Hematopoietic multipotent progenitor cell treated with erythropoietin and hydrocortisone succinate and interleukin-3 and kit ligand, for 17 days (in vitro differentiated cells): Measurements from ENCODE around the gene PIAS1.
"Not testable (repeated sequence)": the region's sequence is repeated elsewhere in the genome, so short reads cannot be mapped to it uniquely, and the experiment has no call there.

ENCODE experiments used
- DNase-seq: peaks from one replicate; pipeline ENCODE4 v3.0.0-alpha.2; 2015; ENCODE audit warnings: low spot score

Gene PIAS1

DNA sequence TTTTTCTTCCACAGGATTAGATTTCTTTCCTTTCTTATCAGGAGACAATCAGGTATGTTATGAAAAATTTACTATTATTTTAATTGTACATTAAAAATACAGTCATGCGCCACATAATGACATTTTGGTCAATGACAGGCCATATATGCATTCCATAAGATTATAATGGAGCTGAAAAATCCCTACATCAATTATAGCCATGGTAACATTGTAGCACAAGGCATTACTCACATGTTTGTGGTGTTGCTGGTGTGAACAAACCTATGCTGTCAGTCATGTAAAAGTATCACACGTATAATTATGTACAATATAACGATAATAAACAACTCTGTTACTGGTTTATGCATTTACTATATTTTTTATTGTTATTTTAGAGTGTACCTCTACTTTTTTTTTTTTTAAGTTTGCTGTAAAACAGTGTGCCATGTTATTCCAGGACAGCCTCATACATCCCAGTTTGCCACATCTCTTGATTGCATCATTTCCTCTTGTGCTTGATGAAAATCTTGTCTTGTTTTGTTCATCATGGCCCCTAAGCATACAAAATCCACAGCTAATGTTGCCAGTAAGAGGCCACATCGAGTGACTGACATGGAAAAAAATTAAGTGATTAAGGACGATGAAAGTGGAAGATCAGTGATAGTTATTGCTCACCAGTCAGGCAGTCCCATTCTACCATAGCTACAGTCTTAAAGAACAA lies 129.7 kb downstream of the PIAS1 start:
- DNase-seq = no peak

DNA sequence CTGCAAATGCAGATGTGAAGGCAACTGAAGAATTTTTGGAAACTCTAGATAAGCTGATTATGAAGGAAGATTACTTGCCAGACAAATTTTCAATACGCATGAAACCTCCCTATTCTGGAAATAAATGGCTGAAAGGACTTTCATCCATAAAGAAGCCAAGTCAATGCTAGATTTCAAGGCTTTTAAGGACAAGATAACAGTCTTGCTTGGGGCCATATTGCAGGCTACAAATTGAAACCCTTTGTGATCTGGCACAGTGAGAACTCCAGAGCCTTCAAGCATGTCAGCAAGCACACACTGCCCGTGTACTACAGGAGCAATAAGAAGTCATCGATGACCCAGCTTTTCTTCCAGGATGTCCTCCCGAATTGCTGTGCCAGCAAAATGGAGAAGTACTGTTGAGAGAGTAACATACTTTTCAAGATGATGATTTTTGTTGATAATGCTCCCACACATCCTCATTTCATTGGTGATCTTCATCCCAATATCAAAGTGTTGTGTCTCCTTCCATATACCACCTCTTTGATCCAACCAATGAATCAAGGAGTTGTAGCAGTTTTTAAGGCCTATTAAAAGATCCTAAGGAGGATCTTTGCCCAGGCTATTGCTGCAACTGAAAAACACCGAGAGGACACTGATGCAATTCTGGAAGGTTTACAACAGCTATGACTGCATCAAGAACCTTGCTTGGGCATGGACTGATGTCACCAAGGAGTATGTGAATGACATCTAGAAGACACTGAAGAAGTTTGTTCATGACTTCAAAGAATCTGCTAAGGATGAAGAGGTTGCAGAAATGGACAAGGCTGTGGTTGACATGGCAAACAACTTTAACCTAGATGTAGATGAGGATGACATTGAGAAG lies 130.7 kb downstream of the PIAS1 start:
- DNase-seq = no peak

DNA sequence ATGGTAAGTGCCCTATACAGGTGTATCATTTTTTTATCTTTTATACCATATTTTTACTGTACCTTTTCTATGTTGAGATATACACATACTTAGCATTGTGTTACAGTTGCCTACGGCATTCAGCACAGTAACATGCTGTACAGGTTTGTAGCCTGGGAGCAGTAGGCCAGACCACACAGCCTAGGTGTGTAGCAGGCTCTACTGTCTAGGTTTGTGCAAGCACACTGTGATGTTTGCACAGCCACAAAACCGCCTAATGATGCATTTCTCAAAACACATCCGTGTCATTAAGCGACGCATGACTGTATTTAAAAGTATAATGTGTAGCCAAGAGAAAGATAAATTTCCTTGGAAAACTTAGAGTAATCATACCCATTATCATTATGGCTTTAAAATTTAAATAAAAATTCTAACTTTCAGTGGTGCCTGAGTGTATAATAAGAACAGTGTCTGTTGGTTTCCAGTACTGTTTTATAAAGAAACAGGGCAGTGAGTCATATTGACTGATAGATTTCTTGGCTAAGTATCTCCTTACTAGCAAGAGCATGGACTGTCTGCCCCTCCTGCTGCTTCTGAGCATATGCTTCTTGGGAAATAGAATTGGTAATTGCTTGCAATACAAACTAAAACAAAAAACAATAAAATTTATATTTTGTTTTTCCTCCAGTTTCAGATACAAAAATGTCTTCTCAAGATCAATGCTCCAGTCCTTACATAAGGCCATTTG lies 132.7 kb downstream of the PIAS1 start:
- no peak for DNase-seq

DNA sequence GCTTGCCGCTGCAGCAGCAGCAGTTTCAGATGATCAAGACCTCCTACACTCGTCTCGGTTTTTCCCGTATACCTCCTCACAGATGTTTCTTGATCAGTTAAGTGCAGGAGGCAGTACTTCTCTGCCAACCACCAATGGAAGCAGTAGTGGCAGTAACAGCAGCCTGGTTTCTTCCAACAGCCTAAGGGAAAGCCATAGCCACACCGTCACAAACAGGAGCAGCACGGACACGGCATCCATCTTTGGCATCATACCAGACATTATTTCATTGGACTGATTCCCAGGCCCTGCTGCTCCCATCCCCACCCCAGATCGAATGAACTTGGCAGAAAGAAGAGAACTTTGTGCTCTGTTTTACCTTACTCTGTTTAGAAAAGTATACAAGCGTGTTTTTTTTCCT lies 133.4 kb downstream of the PIAS1 start:
- DNase-seq = no peak

DNA sequence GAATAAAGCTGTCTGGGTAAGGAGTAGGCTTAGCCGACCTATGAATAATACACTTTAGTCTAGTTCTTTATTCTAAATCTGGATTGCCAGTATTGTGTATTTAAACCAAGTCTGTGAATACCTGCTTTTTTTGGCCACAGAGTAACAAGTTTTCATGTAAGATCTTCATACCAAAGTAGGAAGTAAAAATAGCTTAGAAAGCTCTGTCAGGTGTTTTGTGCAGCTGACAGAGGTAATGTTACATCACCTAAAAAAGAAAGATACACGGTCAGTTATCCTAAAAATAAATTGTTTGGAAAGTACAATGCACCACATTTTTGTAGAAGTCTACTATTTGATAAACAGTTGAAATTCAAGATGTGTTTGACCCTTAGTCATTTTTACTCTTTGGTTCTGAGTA lies 134.5 kb downstream of the PIAS1 start:
- no peak for DNase-seq

DNA sequence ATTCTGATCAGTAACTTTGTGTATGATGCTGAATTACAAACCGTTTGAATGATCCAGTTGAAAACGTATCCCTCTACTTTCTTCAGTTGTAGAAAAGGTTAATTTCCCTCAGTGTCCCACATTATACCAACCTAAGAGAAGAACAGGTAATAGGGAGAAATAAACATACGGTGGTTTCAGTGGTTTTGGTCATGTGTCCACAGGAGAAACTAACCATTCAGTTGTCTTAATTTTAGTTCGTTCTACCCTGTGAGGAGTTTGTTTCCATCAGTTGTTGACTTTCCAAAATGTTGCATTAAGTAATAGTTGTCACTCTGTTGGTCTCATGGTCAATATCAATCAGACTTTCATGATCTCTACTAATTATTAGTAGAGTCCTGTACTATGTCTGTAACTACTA lies 135.9 kb downstream of the PIAS1 start:
- DNase-seq = no peak

DNA sequence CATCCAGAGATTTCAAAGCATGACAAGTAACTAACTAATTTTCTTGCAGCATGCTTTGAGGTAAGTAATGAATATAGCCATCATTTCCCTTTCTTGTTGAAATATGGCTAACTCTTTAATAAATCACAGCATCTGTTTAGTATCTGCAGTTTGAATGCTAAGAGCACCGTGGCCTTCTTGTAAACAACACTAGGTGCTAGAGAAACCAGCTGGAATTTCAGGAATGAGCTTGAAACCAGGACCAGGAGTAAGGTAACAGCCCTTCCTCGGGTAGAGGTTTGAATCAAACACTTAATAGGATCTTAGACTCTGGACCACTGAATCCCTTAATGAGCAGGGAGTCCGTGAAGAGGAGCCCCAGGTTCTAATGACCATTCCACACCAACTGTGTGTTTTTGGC lies 137.4 kb downstream of the PIAS1 start:
- DNase-seq = no peak

DNA sequence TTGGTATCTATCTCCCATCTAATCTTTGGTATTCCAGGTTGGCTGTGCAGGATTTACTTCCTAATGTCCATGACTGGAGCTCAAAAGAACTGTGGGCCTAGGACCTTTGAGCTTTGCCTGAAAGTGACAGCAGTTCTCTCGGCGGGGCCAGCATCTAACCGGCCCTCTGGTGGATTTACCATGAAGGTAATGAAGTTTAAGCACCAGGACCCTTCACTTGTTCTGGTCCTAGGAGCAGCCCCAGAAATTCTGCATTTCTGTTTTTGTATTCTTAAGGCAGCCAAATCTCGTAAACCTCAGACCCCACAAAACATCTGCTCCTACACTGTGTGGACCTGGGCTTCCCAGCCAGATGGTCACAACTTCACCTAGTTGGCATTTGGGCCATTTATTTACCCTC lies 138.0 kb downstream of the PIAS1 start:
- no peak for DNase-seq

DNA sequence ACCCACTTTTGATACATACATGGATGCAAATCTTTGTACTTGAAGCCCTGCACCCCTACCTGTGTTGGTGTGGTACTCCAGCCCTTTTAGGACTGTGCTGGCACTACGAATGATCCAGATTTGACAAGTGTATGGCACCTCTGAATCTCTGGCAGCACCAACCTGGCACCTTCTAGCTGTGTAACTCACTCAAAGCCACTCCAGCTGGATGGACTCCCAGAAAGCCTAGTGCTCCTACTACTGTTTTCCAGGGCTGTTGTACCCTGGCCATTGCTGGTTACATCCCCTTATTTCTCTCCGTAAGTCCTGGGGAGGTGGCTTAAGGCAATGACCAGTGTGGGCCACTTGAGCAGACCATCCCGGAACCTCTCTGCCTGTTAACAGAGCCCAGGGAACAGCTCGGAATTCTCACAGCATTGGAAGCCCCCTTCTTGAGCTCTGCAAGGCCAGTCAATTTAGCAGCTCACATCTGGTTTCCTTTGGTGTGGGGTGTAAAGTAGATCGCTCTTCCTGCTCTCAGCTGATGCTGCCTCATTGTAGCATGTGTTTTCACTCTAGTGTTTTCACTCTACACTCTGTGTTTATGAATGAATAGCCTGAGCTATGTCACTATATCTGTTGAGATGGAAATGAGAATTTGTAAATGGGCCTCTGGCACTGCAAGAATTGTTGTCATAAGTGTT lies 138.8 kb downstream of the PIAS1 start:
- no peak for DNase-seq

DNA sequence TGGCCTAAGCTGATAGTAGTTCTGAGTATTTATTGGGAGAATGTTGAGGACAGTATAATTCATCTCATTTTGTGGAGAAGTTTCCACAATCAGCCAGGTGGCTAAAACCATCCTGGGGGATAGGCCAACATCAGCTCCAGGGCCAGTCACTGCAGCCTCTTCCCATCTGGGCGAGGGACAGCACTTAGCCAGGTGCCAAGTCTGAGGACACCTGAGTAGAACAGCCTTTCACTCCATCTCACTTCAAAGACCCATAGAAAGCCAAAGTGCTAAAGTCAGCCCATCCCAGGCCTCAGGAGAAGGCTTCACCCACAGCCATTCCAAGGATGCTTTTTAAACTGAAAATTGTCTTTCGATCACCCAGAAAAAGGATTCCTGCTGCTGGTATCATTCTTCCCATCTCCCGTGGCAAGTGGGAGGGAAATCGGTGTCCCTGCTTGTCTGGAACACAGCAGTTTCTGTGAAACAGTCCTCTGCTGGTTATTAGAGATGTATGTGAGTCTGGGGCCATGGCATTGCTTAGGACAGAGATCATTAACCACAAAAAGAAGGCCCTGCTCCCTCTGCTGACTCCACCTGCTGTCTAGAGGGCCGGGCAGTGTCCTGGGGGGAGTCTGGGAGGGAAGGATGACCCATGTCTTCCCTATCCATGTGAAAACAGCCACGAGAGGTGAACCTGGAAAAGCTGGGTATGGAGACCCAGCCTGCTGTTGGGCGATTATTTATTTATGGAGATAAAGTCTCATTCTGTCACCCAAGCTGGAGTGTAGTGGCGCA lies 141.4 kb downstream of the PIAS1 start:
- no peak for DNase-seq

DNA sequence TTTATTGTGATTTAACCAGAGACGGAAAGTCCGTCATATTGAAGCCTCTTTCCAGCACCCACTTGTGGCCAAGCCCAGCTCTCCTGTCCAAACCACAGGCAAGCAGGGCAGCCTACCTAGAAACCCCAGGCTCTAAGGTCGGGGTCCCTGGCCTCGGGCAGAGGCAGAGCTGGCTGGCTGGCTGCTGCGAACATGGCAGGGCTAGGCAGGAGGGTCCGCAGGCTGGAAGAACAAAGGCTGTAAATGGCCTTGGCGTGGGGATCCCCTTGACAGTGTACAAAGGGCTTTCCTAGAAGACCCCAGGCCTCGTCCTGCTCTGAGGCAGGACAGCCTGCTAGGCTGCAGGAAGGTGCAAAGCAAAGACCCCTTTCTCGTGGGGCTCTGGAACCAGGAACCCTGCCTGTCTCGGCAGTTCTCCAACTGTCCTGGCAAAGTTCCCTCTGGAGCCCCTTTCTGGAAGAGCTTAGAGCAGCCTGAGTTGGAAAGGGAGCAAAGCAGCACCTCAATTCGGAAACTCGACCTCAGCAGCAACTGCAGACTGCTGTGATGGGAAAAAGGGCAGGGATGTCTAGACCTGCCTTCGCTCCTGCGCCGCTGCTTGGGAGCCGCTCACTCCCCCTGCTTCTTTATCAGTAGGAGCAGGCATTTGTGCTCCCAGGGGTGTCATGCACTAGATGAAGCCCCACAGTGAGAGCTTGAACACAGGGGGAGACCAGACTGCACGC lies 142.5 kb downstream of the PIAS1 start:
- no peak for DNase-seq

DNA sequence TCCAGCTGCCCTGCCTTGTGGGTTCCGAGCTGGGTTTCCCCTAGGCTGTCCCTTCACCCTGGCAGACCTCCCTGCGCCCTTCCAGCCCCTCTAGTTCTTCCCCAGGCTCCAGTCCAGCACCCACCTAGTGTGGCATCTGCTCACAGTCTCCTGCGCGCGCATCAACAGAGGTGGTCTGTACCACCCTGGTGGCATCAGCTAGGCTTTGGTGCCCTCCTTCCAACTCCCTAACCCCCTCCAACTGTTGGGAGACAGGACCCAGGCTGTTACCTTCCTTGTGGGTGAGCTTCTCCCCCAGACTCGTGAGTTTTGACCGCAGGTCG lies 143.0 kb downstream of the PIAS1 start:
- no peak for DNase-seq

DNA sequence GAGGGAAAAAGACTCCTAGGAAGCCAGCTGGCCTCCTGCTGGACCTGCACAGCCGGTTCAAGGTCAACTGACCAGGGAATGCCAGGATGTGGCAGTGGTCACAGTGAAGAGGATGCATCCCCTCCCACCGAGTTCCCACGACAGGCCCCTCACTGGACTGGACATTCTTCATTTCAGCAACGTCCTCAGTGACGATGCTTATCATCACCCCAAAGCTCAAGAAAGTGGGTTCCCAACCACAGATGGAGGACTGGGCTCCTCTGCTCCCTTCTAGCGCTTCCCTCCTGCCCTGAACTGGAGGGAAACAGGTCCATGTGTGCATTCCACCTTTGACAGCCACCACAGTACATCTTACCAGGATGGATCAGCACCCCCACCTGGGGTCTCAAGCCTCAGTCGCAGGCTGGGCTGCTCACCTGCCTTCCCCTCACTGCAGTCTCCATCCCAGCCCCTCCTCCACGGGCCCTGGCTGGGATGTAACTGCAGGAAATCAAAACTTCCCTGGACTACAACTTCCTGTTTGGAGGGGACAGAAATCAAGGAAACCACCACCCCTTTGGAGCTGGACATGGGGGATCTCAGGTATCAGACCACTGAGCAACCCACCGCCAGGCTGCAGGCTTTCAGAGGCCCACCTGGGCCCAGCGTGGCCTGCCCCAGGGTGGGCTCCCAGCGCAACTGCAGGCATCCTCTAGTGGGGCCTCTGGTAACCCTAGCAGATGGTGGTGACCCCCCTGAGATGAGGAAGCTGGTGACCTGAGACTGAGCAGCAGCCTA lies 143.7 kb downstream of the PIAS1 start:
- no peak for DNase-seq

DNA sequence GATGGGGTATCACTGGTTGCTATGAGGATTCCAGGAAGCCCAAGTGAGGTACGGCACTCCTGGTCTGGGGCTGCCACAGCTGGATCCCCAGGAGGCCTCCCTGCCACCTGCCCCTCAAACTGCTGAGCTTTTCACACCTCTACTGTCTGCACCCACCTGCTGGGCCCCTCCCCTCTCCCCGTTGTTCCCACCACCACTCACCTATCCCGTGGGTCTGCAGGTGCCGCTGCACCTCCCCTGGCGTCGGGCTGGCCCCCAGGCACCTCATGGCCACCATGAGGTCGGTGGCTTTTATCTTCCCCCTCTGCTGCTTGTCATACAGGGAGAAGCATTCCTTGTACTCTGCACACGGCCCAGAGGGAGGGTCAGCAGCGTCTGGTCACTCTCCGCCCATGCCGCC lies 145.2 kb downstream of the PIAS1 start:
- DNase-seq = no peak

DNA sequence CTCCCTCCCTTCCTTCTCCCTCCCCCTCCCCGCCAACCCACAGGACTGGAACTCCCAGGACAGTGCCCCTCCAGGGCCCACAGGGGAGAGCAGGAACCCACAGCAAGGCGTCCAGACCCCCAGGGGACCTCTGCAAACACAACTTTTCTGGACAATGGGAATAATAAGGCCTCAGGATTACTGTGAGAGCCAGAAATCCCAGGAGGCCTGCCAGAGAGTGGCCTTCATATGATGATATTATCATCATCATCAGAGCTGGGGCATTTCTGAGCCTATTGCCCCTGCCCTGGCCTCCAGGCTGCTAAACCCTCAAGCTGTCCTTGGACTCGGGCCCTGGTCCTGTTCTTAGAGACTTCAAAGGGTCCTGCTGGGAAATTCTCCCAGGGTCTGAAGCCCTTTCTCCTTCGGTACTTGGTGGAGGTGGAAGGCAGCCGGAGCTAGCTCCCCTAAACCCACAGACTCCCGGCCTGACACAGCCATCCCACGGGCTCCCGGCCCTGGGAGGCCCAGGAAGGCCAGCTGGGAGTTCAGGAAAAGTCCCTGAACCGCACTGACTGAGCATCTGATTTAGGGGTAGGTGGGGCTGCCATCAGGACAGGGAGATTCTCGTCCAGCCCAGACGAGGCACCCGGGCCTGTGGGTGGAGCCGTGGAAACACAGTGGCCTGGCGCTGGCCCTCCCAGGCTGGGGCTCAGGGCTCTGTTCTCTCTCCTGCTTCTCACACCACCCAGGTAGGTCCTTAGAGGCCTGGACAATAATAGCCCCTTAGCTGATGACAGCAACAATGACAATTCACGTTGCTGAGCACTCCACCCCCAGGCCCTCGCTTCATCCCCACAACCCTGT lies 146.1 kb downstream of the PIAS1 start:
- DNase-seq = no peak

DNA sequence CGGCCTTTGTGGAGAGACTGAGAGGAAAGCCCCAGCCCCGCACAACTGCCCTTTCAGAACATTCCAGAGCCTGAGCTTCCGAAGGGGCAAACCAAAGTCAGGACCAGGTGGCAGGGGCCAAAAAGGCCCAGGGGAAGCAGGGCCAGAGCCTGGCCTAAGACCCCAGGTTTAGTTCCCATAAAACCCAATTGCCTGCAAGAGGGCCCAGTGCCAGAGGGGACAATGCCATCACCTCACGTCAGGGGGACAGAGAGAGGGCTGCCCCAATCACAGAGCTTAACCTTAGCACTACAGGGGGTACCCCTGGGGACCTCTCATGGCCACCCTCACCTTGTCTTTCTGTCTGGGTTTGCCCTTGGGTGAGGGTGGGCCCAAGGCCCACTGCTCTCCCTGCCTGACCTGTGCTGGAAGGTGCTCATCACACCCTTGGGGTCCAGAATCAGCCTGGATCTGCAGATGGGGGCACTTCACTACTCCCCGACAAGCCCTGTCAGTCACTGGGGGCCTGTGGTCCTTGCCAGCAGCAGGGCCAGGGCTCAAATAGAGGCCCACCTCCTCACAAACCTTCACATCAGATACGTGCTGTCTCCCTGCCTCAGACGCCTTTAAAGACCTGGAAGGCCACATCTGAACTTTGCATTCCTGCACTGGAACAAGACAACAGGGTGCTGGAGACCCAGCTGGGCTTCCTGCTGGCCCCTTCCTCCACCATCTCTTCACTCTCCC lies 147.2 kb downstream of the PIAS1 start:
- DNase-seq = no peak

DNA sequence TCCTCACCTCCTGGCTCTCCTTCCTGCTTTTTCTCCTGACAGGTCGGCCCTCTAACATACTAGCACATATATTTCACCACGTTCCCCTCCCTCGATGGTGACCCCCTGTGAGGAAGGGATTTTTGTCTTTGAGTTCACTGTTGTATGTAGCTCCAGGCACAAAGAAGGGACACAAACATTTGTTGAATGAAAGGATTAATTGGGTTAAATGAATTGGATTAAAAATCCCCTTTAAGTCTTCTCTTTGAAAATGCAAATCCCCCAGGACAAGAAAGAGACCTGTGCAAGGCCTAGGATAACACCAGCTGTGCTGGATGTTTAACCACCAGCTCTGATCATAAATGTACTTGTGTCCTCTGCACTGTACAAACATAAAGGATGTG lies 147.8 kb downstream of the PIAS1 start:
- no peak for DNase-seq

DNA sequence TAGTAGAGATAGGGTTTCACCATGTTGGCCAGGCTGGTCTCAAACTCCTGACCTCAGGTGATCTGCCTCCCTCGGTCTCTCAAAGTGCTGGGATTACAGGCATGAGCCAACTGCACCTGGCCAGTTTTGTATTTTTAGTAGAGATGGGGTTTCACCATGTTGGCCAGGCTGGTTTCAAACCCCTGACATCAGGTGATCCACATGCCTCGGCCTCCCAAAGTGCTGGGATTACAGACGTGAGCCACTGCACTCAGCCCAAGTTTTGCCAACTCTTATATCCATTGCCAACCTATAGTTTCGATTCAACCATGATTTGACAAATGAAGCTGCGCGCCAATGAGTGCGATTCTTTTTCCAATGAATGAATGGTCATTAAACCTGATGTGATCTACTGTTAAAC lies 148.9 kb downstream of the PIAS1 start:
- DNase-seq = not testable (repeated sequence)

DNA sequence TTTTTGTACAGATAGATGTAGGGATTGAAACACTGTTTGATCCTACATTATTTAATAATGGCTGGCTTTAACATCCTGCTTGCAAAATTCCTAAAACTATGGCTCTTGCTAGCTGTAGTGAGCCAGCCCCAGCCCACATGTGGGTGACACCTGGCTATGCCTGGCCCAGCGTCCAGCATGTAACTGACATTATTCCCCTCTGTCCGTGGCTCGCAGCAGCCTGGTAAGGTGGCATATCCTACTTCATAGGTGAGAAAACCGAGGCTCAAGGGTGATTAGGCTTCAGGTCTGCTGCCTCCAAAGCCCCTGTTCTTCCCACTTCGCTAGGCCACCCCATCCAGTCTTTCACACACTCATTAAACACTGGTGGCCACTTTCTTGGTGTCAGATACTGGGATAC lies 149.4 kb downstream of the PIAS1 start:
- no peak for DNase-seq
